ENCODE data around the gene KCNK18.

GRCh38 chr10:117257721-117258120, 60.4 kb downstream of the KCNK18 start:
- TF ChIP-seq EZH2 (IDR thresholded peaks at IDR 0.05) (no peak), FOXP2 (optimal IDR thresholded peaks at IDR 0.05; ENCODE audit: control extremely low read depth, extremely low read length, insufficient read depth) (no peak)
